ENCODE measurements around the gene ACSL1. TPM values are rescaled to one million over a fixed set of nuclear protein-coding genes. Genes with fewer than 3 reads are reported as not detected.
"Not testable (repeated sequence)": the region's sequence is repeated elsewhere in the genome, so short reads cannot be mapped to it uniquely, and the experiment has no call there.

Gene ACSL1
- polyA plus RNA-seq, 2 of the 4 experiments (the other 2 are of a cell fraction): 10.0 to 12.4 TPM

DNA sequence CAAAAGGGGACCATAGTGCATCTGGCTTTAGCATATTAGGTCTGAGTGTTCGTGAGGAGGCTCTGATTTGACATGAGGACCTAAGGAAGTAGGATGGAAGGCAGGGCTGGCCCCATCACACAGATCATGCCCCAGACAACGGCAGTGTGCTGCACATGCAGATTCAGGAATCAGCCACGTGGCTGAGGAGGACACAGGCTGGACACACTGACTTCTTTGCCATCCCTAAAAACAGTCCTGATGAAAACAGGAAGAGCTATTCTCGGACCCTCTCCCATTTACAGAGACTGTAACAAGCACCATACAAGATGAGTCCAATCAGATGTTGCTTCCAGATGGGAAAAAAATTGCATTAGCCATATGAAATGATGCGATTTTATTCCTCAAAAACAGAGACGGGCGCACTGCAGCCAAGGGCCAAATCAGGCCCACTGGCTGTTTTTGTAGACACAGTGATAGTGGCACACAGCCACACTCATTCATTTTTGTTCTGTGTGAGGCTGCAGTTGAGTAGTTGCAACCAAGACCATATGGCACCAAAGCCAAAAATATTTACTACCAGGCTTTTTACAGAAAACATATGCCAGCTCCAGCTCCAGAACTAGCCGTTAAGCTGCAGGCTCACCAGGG is 41.0 kb downstream of the ACSL1 start:
- no peak overlapping the region for H3K4me2 ChIP-seq
- TF ChIP-seq FOSB (CRISPR knock-in tag; IDR thresholded peaks at IDR 0.05) (no peak), EHF (CRISPR knock-in tag; IDR thresholded peaks at IDR 0.05) (no peak), KDM1A (IDR thresholded peaks at IDR 0.05; ENCODE audit: low read depth) (no peak), RCOR1 (IDR thresholded peaks at IDR 0.05; ENCODE audit: low read depth, low read length) (no peak), SMC3 (IDR thresholded peaks at IDR 0.05) (no peak), TP53 (CRISPR knock-in tag; IDR thresholded peaks at IDR 0.05) (no peak), RFX5 (IDR thresholded peaks at IDR 0.05) (no peak), CBX2 (IDR thresholded peaks at IDR 0.05; ENCODE audit: borderline replicate concordance, low read depth) (no peak), ZFP36 (IDR thresholded peaks at IDR 0.05; ENCODE audit: borderline replicate concordance, partially characterized antibody) (no peak), EP300 (IDR thresholded peaks at IDR 0.05) (no peak)
- ChIA-PET POLR2A (no interaction called here), CTCF (interaction anchor here (0.8 kb wide), 1 partner anchor 39 kb away, joined by 3 read pairs; no protein-coding TSS in a partner anchor)
- H3K4me1 ChIP-seq: no peaks in the 10 kb centered on the region
- H3K27ac ChIP-seq: no peak overlapping the region
- FAIRE-seq: no peak
- 72% methylated on average over 8 of the region's 8 CpGs for WGBS (ENCODE audit: missing lambda C conversion rate)
- no peak for ATAC-seq
- no peaks in the 10 kb centered on the region for H3K9me3 ChIP-seq
- no peak overlapping the region for H3K4me3 ChIP-seq
- no peak for DNase-seq (ENCODE audit: low read depth in 1 of 2, low spot score in 1 of 2)

- TF ChIP-seq BHLHE40 (IDR thresholded peaks at IDR 0.05; ENCODE audit: low read depth, low read length): no peak
- TF ChIP-seq RARB (CRISPR knock-in tag; IDR thresholded peaks at IDR 0.05): no peak
- no peak for TF ChIP-seq ZFP36 (IDR thresholded peaks at IDR 0.05; ENCODE audit: borderline replicate concordance, partially characterized antibody)
- TF ChIP-seq TFCP2L1 (CRISPR knock-in tag; IDR thresholded peaks at IDR 0.05): no peak
- TF ChIP-seq, protein P1, sequence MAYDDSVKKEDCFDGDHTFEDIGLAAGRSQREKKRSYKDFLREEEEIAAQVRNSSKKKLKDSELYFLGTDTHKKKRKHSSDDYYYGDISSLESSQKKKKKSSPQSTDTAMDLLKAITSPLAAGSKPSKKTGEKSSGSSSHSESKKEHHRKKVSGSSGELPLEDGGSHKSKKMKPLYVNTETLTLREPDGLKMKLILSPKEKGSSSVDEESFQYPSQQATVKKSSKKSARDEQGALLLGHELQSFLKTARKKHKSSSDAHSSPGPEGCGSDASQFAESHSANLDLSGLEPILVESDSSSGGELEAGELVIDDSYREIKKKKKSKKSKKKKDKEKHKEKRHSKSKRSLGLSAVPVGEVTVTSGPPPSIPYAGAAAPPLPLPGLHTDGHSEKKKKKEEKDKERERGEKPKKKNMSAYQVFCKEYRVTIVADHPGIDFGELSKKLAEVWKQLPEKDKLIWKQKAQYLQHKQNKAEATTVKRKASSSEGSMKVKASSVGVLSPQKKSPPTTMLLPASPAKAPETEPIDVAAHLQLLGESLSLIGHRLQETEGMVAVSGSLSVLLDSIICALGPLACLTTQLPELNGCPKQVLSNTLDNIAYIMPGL (CRISPR knock-in tag; IDR thresholded peaks at IDR 0.05; ENCODE audit: borderline replicate concordance): no peak
- TF ChIP-seq CBX8 (IDR thresholded peaks at IDR 0.05): no peak
- TF ChIP-seq, protein P2, sequence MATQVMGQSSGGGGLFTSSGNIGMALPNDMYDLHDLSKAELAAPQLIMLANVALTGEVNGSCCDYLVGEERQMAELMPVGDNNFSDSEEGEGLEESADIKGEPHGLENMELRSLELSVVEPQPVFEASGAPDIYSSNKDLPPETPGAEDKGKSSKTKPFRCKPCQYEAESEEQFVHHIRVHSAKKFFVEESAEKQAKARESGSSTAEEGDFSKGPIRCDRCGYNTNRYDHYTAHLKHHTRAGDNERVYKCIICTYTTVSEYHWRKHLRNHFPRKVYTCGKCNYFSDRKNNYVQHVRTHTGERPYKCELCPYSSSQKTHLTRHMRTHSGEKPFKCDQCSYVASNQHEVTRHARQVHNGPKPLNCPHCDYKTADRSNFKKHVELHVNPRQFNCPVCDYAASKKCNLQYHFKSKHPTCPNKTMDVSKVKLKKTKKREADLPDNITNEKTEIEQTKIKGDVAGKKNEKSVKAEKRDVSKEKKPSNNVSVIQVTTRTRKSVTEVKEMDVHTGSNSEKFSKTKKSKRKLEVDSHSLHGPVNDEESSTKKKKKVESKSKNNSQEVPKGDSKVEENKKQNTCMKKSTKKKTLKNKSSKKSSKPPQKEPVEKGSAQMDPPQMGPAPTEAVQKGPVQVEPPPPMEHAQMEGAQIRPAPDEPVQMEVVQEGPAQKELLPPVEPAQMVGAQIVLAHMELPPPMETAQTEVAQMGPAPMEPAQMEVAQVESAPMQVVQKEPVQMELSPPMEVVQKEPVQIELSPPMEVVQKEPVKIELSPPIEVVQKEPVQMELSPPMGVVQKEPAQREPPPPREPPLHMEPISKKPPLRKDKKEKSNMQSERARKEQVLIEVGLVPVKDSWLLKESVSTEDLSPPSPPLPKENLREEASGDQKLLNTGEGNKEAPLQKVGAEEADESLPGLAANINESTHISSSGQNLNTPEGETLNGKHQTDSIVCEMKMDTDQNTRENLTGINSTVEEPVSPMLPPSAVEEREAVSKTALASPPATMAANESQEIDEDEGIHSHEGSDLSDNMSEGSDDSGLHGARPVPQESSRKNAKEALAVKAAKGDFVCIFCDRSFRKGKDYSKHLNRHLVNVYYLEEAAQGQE (IDR thresholded peaks at IDR 0.05): no peak
- no peak for TF ChIP-seq NPAS2 (CRISPR knock-in tag; IDR thresholded peaks at IDR 0.05; ENCODE audit: borderline replicate concordance)
- no peak for TF ChIP-seq HOXA7 (CRISPR knock-in tag; IDR thresholded peaks at IDR 0.05)
- no peak for TF ChIP-seq ZSCAN20 (CRISPR knock-in tag; IDR thresholded peaks at IDR 0.05)
- no peak for TF ChIP-seq KDM1A (IDR thresholded peaks at IDR 0.05; ENCODE audit: low read depth)
- no peak overlapping the region for H3K4me3 ChIP-seq
- FAIRE-seq (no peak), ATAC-seq (no peak), DNase-seq (ENCODE audit: low read depth in 1 of 2, low spot score in 1 of 2) (no peak)
- no peaks in the 10 kb centered on the region for H3K4me1 ChIP-seq
- H3K9me3 ChIP-seq: no peaks in the 10 kb centered on the region
- 89% methylated on average over 15 of the region's 17 CpGs for WGBS (ENCODE audit: missing lambda C conversion rate)
- ChIA-PET POLR2A (no interaction called here), CTCF (interaction anchor here (0.6 to 1.1 kb wide), 2 partner anchors 10 to 295 kb away, joined by 3 read pairs; no protein-coding TSS in a partner anchor)
- H3K27ac ChIP-seq: no peak overlapping the region
- no peak overlapping the region for H3K4me2 ChIP-seq
These were observed 42.9 kb downstream of the ACSL1 start for GRCh38 chr4:184782731-184783373.

GRCh38 chr4:184779160-184779559 is 46.6 kb downstream of the ACSL1 start:
- H3K9me3 ChIP-seq; H3K4me3 ChIP-seq; H3K27ac ChIP-seq; POLR2A ChIA-PET; FAIRE-seq; DNase-seq (ENCODE audit: low read depth in 1 of 2, low spot score in 1 of 2); H3K4me2 ChIP-seq; ATAC-seq; H3K4me1 ChIP-seq: not testable (repeated sequence)
- WGBS (ENCODE audit: missing lambda C conversion rate): 81% methylated on average over 4 of the region's 4 CpGs
- CTCF ChIA-PET: interaction anchor here (0.6 to 1.7 kb wide), 2 partner anchors 34 to 317 kb away, joined by 3 to 4 read pairs; no protein-coding TSS in a partner anchor

Data from A549 (cell line).